Left lobe of liver (tissue), 2 donors: Measurements from ENCODE around the gene B4GALT2. TPM values are rescaled to one million over a fixed set of nuclear protein-coding genes. Genes with fewer than 3 reads are reported as not detected.

Experiments used
- ATAC-seq: fragments of 200-7000 bp; cut with Tn5 transposase; one replicate; pipeline ENCODE4 v1.9.1; 2020; ENCODE audit warnings: mild to moderate bottlenecking, moderate library complexity
- DNase-seq: peaks from one replicate; pipeline ENCODE4 v3.0.0-alpha.2; 2020; ENCODE audit warnings: low spot score
- total RNA-seq: library from RNA; stranded (reverse); gene quantifications from one replicate; pipeline ENCODE4 v1.2.1, GENCODE V29; 2021
- donor health status: DM: no; HTN: no; CAD: no; lungs with moderate emphysema.
- donor health status: DM: no; HTN: yes; CAD: no.

B4GALT2 gene
- total RNA-seq, 1 donor from 2014 or later, result 20.6 TPM

DNA sequence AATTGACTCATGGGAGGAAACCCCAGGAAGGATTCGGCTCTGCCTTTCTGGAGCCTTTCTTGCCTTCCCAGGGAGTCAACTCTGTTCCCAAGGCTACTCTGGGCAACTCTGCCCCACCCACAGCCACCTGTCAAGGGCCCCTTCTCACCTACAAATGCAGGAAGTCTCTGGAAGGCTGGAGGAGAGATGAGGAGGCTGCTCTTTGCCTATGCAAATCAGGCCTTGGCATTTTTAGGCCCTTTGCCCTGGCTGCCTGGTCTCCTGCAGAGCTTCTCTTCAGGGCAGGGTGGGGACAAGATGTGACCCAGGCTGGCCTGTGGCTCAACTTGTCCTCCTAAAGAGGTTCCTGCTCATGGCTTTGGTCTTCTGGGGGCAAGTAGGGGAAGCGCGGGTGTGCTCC, 46.8 kb downstream of the B4GALT2 start:
- DNase-seq, result no peak
- no peak for ATAC-seq

DNA sequence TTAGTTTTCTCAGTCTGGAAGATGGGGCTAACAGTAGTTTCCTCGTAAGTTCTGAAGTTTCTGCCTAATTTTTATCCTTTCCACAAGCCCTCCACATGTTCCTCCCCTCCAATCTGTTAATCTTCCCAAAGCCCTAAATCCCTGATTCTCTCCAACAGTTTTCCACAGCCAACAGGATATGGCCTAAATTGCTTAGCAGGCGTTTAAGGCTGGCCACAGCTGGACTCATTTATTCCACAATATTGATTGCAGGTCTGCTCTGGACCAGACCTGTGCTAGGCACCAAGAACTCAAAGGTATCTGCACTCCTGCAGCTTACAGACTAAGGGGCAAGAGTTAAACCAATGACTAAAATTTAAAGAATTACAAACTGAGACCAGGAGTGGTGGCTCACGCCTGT, 48.3 kb downstream of the B4GALT2 start:
- DNase-seq (no peak), ATAC-seq (no peak)

DNA sequence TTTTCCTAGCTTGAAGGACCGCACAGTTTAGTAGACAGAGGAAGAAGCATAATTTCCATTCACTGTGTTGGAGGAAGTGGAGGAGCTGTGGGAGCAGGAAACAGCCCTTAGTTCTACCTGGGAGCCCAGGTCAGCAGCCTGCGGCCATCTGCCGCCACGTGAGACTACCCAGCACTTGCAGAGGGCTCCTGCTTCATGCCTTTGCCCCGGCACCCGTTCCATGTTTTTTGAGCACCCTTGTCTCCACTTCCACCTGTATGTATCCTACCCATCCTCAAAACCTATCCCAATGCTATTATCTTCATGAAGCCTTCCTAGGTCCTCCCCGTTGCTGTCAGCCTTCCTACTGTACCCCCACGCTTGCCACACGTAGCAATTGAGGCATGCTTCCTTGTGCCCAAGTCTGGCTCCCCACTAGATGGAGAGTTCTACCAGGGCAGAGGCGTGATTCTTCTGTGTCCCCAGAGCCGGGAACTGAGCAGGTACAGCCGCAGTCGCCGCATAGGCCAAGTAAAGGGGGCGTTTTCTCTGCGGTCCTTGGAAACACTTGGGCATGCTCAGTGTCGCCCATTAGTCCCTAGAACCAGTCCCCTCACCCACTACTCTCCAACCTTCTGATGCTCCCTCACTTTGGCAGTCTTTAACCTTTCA, 50.4 kb downstream of the B4GALT2 start:
- no peak for ATAC-seq

DNA sequence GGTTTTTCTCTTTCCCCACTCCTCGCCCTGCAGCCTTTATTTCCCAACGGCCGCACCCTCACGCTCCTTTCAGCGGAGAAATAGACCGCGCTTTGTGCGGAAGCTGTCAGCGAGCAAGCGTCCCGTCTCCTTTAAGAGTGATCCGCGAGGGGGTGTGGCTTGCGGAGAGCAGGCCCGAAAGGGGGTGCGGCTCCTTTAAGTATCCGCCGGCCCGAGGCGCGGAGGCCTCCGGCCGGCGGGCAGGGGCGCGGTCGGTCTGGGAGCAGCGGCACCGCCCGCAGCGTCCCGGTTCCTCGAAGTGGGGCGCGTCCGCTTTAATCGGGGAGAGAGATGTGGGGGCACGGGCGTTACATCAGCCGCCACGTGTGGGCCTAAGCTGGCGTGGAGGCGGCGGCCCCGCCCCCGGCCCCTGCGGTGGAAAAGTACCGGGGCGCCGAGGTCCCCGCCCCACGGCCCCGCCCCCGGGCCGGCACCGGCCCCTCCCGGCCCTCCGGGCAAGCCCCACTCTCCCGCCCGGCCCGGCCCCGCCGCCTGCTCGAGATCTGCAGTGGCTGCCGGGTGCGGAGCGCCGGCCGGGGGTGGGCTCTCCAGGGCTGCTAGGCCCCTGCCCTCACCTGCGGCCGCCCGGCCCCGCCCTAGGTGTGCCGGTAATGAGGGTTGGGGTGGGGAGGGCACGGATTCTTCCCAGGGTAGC, 51.0 kb downstream of the B4GALT2 start:
- ATAC-seq, result peak; percentile 92

More for the DNA sequence above, 50.4 kb downstream of the B4GALT2 start:
- DNase-seq, result no peak

DNA sequence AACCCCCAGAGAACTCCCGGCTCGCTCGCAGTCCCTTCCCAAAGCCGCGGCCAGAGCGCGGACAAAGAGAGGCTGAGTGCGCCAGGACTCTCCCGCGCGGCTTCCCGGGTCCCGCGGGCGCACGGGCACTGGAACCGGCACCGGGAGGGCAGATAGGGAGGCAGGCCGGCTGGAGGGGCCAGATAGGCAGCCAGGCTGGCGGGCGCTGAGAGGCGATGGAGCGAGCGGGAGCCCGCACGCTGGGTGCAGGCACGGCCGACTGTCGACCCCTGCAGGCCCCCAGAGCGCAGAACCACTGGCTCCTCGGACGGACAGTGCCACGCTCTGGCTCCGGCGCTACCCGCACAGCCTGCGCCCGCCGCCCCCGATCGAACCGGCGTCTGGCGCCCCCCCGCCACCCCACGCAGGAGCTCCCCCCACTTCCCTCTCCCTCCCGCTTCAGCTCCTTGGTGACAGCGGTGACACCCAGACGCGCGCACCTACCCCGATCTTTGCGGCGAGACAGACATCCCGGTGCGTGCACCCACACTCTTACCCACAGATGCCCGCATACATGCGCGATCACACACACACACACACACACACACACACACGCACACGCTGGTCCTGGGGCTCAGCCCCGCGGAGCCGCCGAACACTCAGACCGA, 51.7 kb downstream of the B4GALT2 start:
- ATAC-seq, result peak; percentile 17
- no peak for DNase-seq

More for the DNA sequence above, 51.0 kb downstream of the B4GALT2 start:
- DNase-seq, result peak; percentile 85

DNA sequence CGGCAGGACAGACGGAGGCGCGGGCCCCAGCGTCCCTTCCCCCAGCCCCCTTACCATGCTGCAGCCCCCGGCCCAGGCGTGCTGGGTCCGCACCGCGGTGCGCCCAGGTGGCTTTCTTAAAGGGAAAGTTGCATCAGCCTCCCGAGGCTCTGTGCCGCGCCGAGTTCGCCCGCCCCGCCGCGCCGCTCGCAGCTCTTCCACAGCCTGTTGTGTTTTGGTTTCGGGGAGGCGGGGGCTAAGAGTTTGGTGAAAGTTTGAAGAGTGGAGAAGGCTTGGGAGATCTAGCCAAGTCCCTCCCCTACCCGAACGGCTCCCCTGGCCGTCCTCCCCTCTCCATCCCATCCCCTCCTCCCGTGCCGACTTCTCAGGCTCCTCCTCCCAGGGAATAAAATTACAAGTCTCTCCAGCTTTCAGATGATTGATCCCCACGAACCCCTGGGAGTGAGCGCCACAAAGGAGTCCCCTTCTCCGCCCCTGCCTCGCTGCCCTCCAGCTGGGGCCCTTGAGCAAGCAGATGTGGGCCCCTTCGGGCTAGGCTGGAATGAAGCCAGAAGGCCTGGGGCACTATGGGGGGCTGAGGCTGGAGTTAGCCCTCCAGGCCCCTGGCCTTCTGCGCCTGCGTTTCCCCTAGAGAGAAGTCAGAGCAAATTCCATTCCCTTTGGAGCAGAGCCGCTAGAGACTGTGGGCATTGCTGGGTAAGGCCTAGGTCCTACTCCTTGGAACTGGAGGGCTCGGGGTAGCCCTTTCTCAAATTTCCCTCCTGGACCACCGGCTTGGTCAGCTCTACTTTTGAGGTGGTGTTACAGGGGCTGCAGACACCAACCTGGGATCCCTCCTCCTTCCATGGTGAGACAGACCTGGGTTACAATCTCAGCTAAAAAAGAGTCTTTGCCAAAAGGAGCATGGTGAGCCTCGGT, 52.5 kb downstream of the B4GALT2 start, which contains the start of gene SLC6A9:
Gene SLC6A9, minus strand, starts transcription at position 211 of the 918 bp plus-strand sequence. CDS start 7,185 bp downstream, outside the sequence.
- DNase-seq, result no peak

DNA sequence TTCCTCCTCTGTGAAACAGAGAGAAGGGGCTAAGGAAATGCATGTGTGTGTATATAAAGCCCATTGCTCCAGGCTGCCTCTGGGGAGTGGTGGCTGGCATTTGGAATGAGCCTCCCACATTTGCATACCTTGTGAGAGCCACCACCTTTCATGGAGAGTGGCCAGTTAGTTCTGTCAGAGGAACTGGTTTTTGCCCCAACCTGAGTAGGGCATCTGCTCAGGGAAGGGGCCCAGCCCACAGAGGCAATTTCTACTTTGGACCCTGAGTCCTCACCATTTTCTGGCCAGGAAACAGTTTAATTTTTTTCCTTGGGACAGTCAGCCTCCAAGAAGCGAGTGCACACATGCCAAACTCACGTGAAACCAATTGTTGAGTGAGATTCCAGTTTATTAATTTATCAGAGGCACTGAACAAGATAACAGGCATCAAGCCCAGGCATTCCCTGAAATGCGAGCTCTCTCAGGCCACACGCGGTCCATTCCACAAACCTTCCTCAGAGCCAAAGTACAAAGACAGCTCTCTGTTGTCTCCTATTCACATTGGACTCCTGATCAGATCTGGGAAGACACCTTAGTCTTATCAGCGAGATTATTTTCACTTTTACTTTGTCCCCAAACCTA, 53.3 kb downstream of the B4GALT2 start:
- ATAC-seq (no peak), DNase-seq (no peak)

More for the DNA sequence above, 52.5 kb downstream of the B4GALT2 start, which contains the start of gene SLC6A9:
- ATAC-seq, result peak; percentile 12

DNA sequence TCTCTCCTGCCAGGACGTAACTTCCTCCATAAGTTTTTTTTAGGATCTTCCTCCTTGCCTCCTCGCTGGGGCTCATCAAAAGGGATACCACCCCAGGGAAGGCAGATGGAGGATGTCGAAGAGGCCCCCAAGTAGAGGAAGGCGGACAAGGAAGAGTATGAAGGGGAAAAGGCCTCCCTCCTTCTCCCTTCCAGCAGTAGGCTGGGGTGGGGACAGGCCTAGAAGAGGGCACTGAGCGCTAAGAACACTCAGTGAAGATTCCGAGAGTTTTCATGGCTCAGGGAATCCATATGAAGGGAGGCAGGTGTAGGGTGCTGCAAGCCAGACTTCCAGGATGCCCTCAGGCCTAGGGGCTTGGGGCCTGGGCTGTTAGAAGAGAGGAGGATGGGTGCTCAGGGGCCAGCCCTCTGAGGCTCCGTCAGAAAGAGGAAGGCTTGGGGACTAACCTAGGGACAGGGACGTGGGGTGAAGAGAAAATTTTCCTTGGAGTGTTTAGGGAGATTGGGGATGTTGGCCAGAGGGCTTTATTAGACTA, 54.1 kb downstream of the B4GALT2 start:
- no peak for DNase-seq

DNA sequence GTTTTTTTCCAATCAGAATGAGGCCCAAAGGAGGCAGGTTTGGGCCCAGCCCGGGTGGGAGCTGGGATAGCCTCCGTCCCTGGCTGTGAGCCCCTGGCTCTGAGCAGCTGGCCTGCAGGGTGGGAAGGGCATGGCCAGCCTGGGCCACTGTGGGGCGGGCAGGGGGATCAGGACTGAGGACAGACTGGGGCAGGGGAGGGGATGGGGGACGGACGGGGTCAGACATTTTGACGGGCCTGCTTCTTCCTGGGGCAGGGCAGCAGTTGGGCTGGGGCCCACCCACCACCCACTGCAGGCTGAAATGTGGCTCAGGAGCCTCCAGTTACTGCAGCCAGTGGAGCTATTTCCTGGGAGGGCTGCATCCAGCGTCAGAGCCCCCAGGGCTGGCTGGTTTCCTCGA, 54.7 kb downstream of the B4GALT2 start:
- DNase-seq (no peak), ATAC-seq (no peak)

More for the DNA sequence above, 54.1 kb downstream of the B4GALT2 start:
- no peak for ATAC-seq

DNA sequence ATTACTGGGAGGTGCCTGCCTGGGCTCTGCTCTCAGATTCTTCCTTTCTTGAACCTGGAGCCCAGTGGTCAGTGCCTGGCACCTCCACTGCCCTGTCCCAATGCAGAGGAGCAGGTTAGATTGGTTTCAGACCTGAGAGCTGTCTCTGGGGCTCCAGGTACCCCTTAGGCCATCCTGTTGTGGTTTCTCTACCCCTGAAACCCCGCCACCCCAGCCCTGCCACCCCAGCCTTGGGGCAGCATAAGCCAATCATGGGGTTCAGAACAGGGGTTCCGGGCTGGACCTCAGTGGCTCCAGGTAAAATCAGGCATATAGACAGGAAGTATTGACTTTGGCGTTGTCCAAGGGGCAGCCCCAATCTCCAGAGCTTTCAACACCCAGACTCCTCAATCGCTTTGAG, 55.4 kb downstream of the B4GALT2 start:
- DNase-seq (no peak), ATAC-seq (no peak)

DNA sequence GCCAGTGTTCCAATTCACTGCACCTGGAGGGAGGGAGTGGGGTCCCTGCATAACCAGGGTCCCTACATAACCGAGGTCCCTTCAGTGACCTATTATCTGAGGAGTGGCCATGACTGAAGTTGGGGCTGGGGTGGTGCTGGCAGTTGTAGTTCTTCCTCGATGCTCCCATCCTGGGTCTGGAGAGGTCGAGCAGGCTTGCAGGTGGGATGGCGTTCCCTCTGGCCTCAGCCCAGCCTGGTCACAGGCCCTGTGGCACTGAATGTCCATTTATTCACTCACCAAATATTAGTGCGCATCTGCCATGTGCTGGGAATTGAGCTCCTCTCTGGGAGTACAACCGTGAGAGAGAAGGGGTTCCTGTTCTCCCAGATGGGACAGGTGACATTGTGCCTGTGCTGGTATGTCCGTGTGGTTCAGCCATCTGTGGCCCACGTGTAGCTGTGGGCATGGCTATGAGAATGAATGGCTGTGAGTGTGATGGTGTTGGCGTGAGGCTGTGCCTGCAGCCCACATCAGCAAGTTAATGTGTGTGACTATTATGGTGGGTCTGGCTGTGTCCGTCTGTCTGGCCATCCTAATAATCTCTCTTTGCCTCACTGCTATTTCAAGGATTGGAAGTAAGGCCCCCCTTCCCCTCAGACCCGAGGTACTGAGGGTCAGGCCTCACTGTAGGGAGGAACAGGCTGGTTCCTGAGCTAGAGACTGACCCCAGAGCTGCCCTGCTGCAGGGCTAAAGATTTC, 56.1 kb downstream of the B4GALT2 start:
- no peak for ATAC-seq

DNA sequence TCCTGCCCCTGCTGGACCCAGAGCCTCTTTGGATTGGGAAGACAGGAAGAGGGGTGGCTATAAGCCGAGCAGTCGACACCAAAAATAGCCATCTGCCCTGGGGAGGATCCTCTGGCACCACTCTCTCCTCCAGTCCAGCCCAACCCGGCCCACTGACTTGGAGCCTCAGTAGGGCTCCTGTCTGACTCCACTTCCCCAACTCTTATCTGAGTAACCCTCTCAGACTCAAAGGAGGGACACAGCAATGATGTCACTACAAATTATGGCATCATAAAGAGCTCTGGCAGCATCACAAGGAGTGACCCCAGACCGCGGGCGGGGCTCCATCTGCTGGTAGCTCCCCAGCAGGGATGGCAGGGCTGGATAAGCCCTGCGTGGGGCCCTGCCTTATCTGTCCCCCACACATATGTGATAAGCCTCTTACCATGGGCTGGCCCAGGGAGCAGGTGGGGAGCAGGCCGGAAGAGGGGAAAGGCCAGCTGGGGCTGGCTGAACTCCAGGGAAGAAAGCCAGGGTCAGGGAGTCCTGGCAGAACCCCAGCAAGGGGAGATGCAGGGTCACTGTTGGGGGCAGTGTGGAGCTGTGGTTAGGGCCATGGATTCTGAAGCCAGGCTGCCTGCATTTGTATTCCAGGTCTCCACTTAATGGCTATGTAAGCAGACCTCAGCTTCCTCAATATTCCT, 56.9 kb downstream of the B4GALT2 start:
- no peak for DNase-seq
- ATAC-seq, result no peak

More for the DNA sequence above, 56.1 kb downstream of the B4GALT2 start:
- no peak for DNase-seq

DNA sequence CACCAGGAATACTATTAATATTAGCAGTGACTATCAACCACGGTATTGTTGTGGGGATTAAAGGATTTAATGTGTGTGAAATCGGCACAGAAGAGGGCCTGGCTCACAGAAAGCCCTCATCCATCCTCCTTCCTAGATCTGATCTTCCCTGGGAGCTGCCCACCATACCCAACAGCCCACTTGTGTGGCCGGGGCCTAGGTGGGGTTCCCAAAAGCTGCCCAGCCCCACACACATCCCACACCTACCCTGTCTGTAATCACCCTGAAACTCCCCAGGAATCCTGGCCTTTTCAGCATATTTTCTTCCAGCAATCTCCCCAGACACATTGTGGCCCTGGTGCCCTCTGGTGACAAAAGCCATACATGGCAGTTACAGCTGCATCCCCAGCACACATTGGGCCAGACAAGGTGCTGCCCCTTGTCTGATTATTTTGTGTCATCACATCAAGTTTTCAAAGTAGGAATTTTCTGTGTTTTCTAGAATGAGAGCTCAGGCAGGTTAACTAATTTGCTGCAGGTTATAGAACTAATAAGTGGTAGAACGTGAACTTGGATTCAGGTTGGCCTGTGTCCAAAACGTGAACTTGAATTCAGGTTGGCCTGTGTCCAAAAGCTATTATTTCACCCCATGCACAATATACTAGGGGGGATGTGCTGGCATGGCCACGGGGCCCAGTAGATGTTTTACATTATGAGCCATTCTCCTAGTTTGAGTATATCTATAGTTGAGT, 57.6 kb downstream of the B4GALT2 start:
- DNase-seq, result peak; percentile 72
- ATAC-seq, result peak; percentile 95

DNA sequence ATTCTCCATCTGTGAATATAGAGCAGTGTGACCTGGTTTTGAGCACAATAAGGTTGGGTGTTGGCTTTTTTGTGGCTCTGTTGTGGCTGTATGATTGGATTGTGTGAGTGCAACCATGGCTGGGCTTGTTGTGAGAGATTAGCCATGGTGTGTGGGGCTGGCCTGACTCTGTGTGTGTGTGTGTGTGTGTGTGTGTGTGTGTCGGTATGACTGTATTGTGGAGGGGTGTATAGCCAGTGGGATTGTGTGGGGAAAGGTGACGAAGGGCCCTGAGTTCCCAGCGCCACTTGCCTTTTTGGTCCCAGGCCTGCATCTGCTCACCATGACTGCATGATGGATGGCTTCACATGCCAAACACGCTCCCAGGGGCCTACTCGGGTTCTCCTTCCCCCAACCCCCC, 58.1 kb downstream of the B4GALT2 start:
- no peak for DNase-seq

DNA sequence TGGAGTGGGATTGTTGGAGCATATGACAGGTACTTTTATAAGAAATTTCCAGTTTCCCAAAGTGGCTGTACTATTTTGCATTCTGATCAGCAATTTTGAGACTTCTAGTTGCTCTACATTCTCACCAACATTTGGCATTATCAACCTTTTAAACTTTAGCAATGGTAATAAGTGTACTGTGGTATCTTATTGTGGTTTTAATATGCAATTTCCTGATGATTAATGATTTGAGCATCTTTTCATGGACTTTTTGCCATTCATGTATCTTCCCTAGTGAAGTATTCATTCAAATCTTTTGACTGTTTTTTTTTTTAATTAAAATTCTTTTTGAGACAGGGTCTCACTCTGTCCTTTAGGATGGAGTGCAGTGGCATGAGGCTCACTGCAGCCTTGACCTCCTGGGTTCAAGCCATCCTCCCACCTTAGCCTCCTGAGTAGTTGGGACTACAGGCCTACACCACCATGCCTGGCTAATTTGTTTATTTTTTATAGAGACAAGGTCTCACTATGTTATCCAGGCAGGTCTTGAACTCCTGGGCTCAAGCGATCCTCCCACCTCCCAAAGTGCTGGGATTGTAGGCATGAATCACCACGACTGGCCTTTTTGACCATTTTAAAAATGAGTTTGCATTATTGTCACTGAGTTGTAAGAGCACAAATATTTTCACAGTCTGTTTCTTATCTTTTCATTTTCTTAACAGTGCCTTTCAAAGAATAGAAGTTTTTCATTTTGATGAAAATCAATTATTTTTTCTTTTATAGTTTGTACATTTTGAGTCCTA, 60.1 kb downstream of the B4GALT2 start:
- ATAC-seq (no peak), DNase-seq (no peak)

More for the DNA sequence above, 58.1 kb downstream of the B4GALT2 start:
- ATAC-seq, result no peak

DNA sequence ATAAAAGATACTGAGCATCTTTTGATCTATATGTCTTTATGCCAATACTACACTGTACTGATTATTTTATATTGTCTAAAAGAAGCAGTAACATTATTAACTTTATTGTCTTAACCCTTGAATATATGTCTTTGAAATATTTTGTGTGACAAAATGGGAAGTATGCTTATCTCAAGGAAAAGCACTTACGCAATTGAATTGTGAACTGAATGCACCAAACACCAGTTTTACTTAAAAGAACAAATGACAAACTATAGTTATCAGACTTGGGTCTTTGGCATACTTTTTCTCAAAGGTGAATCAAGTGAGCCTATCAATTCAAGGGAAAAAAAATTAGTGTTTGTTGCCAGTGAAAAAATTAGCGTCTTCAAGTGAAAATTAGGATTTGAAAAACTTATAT, 61.4 kb downstream of the B4GALT2 start:
- no peak for ATAC-seq
- DNase-seq, result no peak
